T-helper 2 cell treated with Interferon-gamma antibody and Interleukin-4, amounts not matched to agents 5 μg/mL and 100 μg/mL, for 36 hours (primary cell): ENCODE measurements around the gene BDP1.
"Not testable (repeated sequence)": the region's sequence is repeated elsewhere in the genome, so short reads cannot be mapped to it uniquely, and the experiment has no call there.

Experiments
- DNase-seq: peaks from one replicate; pipeline ENCODE4 v3.0.0; 2021; ENCODE audit warnings: low spot score
- H3K27ac Mint-ChIP-seq: one replicate; pipeline ENCODE4 v1.8.0; 2021; ENCODE audit warnings: mild to moderate bottlenecking, mixed read lengths
- H3K27me3 Mint-ChIP-seq: one replicate; pipeline ENCODE4 v1.8.0; 2021; ENCODE audit warnings: low read depth, mixed read lengths
- H3K36me3 Mint-ChIP-seq: one replicate; pipeline ENCODE4 v1.8.0; 2021; ENCODE audit warnings: low read depth, mixed read lengths
- H3K4me1 Mint-ChIP-seq: one replicate; pipeline ENCODE4 v1.8.0; 2021; ENCODE audit warnings: low read depth, mixed read lengths
- H3K4me3 Mint-ChIP-seq: one replicate; pipeline ENCODE4 v1.8.0; 2022; ENCODE audit warnings: mild to moderate bottlenecking, moderate library complexity, mixed read lengths
- H3K9me3 Mint-ChIP-seq: one replicate; pipeline ENCODE4 v1.8.0; 2021; ENCODE audit warnings: mixed read lengths

Gene BDP1

DNA sequence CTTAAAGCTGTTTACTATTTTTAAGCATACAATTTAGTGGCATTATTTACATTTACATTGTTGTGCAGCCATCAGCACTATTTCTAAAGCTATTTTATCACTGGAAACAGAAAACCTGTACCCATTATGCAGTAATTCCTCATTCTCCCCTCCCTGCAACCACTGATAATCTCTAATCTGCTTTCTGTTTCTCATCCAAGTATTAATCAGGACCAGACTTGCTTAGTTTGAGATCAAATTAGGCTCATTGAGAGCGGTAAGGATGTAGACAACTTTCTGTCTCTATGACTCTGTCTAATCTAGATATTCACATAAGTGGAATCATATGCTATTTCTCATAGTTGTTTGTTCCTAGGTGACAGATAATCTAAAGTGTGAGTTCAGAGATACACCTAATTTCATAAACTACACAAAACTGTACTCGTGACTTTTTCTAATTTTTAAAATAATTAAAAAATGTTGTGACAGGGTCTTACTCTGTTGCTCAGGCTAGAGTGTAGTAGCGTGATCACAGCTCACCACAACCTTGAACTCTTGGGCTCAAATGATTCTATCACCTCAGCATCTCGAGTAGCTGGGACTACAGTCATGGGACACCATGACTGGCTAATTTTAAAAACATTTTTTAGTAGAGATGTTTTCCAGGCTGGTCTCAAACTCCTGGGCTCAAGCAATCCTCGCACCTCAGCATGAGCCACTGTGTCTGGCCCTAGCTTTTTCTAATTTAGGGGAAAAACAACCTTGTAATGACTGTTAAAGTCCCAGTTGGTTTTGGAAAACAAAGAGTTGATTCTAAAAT is 37.6 kb downstream of the BDP1 start:
- H3K4me1 Mint-ChIP-seq, result peaks cover 2% of the 10 kb centered on the region
- no peak overlapping the region for H3K27ac Mint-ChIP-seq
- H3K36me3 Mint-ChIP-seq, result peaks cover 47% of the 10 kb centered on the region
- H3K27me3 Mint-ChIP-seq, result no peaks in the 10 kb centered on the region
- no peak for DNase-seq
- no peaks in the 10 kb centered on the region for H3K9me3 Mint-ChIP-seq
- no peak overlapping the region for H3K4me3 Mint-ChIP-seq

DNA sequence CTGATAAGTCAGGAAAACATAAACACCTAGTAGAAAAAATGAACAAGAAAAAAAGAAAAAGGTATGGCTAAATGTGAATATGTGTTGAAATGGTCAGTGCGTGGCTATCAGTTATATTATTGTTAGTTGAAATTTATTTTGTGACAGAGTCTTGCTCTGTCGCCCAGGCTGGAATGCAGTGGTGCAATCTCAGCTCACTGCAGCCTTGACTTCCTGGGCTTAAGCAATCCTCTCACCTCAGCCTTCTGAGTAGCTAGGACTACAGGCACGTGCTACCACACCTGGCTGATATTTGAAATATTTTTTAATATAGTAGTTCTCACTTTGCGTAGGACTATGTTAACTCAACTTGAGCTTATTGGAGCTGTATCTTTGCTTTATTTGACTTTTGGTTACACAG is 38.8 kb downstream of the BDP1 start:
- not testable (repeated sequence) for H3K27ac Mint-ChIP-seq, H3K4me1 Mint-ChIP-seq, H3K9me3 Mint-ChIP-seq, H3K27me3 Mint-ChIP-seq, DNase-seq, H3K4me3 Mint-ChIP-seq
- H3K36me3 Mint-ChIP-seq, result peaks cover 49% of the 10 kb centered on the region

DNA sequence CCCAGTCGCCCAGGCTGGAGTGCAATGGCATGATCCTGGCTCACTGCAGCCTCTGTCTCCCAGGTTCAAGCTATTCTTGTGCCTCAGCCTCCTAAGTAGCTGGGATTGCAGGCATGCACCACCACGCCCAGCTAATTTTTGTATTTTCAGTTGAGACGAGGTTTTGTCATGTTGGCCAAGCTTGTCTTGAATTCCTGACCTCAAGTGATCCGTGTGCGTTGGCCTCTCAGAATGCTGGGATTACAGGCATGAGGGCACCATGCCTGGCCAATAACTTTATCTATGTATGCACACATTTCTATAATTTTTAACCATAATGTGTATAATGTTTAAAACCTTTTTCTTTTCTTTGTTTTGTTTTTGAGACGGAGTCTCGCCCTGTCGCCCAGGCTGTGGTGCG is 43.3 kb downstream of the BDP1 start:
- H3K4me1 Mint-ChIP-seq, H3K9me3 Mint-ChIP-seq, H3K4me3 Mint-ChIP-seq, H3K27me3 Mint-ChIP-seq, DNase-seq, H3K27ac Mint-ChIP-seq: not testable (repeated sequence)
- H3K36me3 Mint-ChIP-seq, result peaks cover 49% of the 10 kb centered on the region

DNA sequence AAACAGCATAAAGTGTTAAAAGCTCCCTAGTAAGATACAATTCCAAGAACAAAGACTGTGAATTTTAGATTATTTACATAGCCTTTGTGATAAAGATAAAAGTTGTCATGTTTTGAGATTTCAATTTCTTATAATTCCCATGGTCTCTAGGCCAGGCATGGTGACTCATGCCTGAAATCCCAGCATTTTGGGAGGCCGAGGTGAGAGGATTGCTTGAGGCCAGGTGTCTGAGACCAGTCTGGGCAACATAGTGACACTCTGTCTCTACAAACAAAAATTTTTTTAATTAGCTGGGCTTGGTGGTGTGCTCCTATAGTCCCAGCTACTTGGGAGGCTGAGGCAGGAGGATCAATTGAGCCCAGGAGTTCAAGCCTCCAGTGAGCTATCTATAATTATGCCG is 48.1 kb downstream of the BDP1 start:
- H3K4me1 Mint-ChIP-seq, result no peaks in the 10 kb centered on the region
- no peaks in the 10 kb centered on the region for H3K27me3 Mint-ChIP-seq
- no peak overlapping the region for H3K4me3 Mint-ChIP-seq
- no peak overlapping the region for H3K27ac Mint-ChIP-seq
- peaks cover 58% of the 10 kb centered on the region for H3K36me3 Mint-ChIP-seq
- no peak for DNase-seq
- no peaks in the 10 kb centered on the region for H3K9me3 Mint-ChIP-seq

DNA sequence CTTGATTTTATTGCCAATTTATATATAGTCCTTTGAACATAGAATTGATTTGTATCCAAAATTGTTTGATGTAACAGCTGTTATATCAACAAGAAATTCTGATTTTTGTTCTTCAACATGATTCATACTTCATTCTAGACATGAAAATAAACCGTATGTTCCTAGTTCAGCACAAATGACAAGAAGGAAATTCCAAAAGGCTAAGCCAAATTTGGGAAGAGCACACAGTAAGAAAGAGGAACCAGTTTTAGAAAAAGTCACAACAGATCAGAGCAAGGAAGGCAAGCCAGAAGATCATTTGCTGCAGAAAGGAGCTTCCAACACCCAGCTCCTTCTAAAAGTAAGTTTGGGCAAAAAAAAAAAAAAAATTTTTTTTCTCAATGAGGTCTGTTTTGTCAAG is 66.7 kb downstream of the BDP1 start:
- Mint-ChIP-seq H3K4me3 (no peak overlapping the region), H3K9me3 (no peaks in the 10 kb centered on the region), H3K36me3 (peaks cover 40% of the 10 kb centered on the region), H3K4me1 (no peaks in the 10 kb centered on the region), H3K27ac (no peak overlapping the region), H3K27me3 (no peaks in the 10 kb centered on the region)
- no peak for DNase-seq

DNA sequence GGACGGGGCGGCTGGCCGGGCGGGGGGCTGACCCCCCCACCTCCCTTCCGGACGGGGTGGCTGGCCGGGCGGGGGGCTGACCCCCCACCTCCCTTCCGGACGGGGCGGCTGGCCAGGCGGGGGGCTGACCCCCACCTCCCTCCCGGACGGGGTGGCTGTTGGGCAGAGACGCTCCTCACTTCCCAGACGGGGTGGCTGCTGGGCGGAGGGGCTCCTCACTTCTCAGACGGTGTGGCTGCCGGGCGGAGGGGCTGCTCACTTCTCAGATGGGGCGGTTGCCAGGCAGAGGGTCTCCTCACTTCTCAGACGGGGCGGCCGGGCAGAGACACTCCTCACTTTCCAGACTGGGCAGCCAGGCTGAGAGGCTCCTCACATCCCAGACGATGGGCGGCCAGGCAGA is 70.2 kb downstream of the BDP1 start:
- H3K9me3 Mint-ChIP-seq, DNase-seq, H3K4me3 Mint-ChIP-seq, H3K27ac Mint-ChIP-seq, H3K4me1 Mint-ChIP-seq, H3K27me3 Mint-ChIP-seq: not testable (repeated sequence)
- H3K36me3 Mint-ChIP-seq, result peaks cover 38% of the 10 kb centered on the region

DNA sequence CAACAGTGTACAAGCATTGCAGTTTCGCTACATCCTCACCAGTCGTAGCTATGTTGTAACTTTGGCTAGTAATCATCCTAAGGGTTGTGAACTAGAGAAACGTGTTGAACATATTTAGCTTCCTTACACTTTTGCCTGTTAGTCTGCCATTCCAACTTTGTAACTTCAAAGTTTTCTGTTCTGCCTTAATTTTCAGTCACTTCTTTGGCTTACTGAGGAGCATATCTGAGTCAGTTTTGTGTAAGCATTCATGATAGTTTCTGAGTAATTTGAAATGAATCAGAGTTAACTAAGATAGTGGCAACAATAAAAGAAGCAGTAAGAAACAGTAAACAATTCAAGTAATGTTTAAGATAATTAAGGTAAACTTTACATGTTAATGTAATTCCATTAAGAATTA is 72.8 kb downstream of the BDP1 start:
- H3K4me3 Mint-ChIP-seq, result no peak overlapping the region
- H3K9me3 Mint-ChIP-seq, result no peaks in the 10 kb centered on the region
- H3K36me3 Mint-ChIP-seq, result peaks cover 36% of the 10 kb centered on the region
- H3K27me3 Mint-ChIP-seq, result no peaks in the 10 kb centered on the region
- peaks cover 6% of the 10 kb centered on the region for H3K4me1 Mint-ChIP-seq
- no peak overlapping the region for H3K27ac Mint-ChIP-seq
- no peak for DNase-seq

DNA sequence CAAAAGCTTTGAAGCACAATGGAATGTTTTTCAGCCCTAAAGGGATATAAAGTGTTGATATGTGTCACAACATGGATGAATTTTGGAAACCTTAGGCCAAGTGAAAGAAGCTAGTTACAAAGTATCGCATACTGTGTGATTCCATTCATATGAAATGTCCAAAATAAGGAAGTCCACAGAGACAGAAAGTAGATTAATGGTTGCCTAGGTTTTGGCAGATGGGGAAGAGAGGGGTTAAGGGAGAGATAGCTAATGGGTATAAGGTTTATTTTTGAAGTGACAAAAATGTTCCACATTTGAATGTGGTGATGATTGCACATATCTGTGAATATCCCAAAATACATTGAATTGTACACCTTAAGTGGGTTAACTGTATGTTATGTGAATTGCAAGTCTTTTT is 74.2 kb downstream of the BDP1 start:
- Mint-ChIP-seq H3K9me3 (no peaks in the 10 kb centered on the region), H3K4me1 (peaks cover 10% of the 10 kb centered on the region), H3K27me3 (no peaks in the 10 kb centered on the region), H3K4me3 (no peak overlapping the region), H3K27ac (no peak overlapping the region), H3K36me3 (peaks cover 35% of the 10 kb centered on the region)
- no peak for DNase-seq

DNA sequence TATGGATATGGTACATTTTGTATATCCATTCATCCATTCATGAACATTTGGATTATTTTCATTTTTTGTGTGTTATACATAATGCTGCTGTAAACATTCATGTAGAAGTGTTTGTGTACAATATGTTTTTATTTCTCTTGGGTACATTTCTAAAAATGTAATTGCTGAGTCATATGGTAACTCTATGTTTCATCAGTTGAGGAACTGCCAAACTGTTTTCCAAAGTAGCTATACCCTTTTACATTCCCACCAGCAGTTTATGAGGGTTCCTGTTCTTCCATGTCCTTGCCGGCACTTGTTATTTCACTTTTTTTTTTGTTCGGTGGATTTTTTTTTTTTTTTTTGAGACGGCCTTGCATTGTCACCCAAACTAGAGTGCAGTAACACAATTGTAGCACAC is 77.7 kb downstream of the BDP1 start:
- no peak for DNase-seq
- peaks cover 10% of the 10 kb centered on the region for H3K4me1 Mint-ChIP-seq
- H3K27ac Mint-ChIP-seq, result peak overlapping the region; percentile 46
- H3K4me3 Mint-ChIP-seq, result no peak overlapping the region
- peaks cover 45% of the 10 kb centered on the region for H3K36me3 Mint-ChIP-seq
- H3K27me3 Mint-ChIP-seq, result no peaks in the 10 kb centered on the region
- no peaks in the 10 kb centered on the region for H3K9me3 Mint-ChIP-seq

DNA sequence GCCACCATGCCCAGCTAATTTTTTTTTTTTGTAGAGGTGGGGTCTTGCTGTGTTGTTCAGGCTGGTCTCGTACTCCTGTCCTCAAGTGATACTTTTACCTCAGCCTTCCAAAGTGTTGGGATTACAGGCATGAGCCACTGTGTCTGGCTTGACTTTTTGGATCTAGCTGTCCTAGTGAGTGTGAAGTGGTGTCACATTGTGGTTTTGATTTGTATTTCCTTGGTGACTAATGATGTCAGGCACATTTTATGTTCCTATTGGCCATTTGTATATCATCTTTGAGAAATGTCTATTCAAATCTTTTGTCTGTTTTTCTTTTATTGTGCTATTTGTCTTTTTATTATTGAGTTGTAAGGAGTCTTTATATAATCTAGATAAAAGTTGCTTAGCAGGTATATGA is 78.2 kb downstream of the BDP1 start:
- H3K27ac Mint-ChIP-seq, result peak overlapping the region; percentile 28
- H3K4me1 Mint-ChIP-seq, result peaks cover 10% of the 10 kb centered on the region

DNA sequence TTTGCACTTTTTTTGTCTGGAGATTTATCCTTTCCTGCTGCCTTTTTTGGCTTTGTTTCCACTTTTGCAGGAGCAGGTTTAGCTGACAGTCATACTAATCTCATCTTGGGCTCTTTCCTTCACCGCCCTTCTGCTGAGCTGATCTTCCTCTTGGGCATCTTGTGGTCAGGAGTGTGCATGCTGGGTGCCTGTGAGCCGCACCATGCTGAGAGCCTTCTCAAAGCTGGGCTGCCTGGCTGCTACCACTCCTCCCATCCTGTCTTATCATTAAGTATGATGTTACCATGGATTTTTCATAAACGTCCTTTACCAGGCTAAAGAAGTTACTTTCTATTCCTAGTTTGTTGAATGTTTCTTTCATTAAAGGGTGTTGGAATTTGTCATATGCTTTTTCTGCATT is 82.2 kb downstream of the BDP1 start:
- Mint-ChIP-seq H3K4me1 (peaks cover 9% of the 10 kb centered on the region), H3K4me3 (no peak overlapping the region), H3K27me3 (no peaks in the 10 kb centered on the region), H3K9me3 (no peaks in the 10 kb centered on the region), H3K36me3 (peaks cover 50% of the 10 kb centered on the region), H3K27ac (peak overlapping the region; percentile 34)
- no peak for DNase-seq

More for the DNA sequence above, 78.2 kb downstream of the BDP1 start:
- no peak for DNase-seq
- no peaks in the 10 kb centered on the region for H3K27me3 Mint-ChIP-seq
- peaks cover 42% of the 10 kb centered on the region for H3K36me3 Mint-ChIP-seq
- no peaks in the 10 kb centered on the region for H3K9me3 Mint-ChIP-seq
- no peak overlapping the region for H3K4me3 Mint-ChIP-seq

DNA sequence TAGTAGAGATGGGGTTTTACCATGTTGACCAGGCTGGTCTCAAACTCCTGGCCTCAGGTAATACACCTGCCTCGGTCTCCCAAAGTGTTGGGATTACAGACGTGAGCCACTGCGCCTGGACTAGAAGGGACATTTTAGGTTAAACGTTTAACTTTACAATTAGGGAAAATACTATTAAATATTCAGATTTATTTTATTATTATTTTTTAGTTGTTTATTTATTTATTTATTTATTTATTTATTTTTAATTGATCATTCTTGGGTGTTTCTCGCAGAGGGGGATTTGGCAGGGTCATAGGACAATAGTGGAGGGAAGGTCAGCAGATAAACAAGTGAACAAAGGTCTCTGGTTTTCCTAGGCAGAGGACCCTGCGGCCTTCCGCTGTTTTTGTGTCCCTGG is 95.4 kb downstream of the BDP1 start:
- peaks cover 57% of the 10 kb centered on the region for H3K36me3 Mint-ChIP-seq
- not testable (repeated sequence) for H3K4me3 Mint-ChIP-seq, H3K4me1 Mint-ChIP-seq, H3K27ac Mint-ChIP-seq, H3K27me3 Mint-ChIP-seq, DNase-seq, H3K9me3 Mint-ChIP-seq

DNA sequence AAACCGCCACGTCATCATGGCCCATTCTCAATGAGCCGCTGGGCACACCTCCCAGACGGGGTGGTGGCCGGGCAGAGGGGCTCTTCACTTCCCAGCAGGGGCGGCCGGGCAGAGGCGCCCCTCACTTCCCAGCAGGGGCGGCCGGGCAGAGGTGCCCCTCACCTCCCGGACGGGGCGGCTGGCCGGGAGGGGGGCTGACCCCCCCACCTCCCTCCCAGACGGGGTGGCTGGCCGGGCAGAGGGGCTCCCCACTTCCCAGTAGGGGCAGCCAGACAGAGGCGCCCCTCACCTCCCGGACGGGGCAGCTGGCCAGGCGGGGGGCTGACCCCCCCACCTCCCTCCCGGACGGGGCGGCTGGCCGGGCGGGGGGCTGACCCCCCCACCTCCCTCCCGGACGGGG is 96.1 kb downstream of the BDP1 start:
- H3K36me3 Mint-ChIP-seq, result peaks cover 57% of the 10 kb centered on the region
- H3K4me3 Mint-ChIP-seq, H3K4me1 Mint-ChIP-seq, DNase-seq, H3K9me3 Mint-ChIP-seq, H3K27me3 Mint-ChIP-seq, H3K27ac Mint-ChIP-seq: not testable (repeated sequence)

DNA sequence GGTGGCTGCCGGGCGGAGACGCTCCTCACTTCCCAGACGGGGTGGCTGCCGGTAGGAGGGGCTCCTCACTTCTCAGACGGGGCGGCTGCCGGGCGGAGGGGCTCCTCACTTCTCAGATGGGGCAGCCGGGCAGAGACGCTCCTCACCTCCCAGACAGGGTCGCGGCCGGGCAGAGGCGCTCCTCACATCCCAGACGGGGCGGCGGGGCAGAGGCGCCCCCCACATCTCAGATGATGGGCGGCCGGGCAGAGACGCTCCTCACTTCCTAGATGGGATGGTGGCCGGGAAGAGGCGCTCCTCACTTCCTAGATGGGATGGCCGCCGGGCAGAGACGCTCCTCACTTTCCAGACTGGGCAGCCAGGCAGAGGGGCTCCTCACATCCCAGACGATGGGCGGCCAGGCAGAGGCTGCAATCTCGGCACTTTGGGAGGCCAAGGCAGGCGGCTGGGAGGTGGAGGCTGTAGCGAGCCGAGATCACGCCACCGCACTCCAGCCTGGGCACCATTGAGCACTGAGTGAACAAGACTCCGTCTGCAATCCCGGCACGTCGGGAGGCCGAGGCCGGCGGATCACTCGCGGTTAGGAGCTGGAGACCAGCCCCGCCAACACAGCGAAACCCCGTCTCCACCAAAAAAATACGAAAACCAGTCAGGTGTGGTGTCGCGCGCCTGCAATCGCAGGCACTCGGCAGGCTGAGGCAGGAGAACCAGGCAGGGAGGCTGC is 96.7 kb downstream of the BDP1 start:
- DNase-seq, H3K27me3 Mint-ChIP-seq, H3K4me3 Mint-ChIP-seq, H3K4me1 Mint-ChIP-seq, H3K27ac Mint-ChIP-seq, H3K9me3 Mint-ChIP-seq: not testable (repeated sequence)
- H3K36me3 Mint-ChIP-seq, result peaks cover 55% of the 10 kb centered on the region
